ENCODE data around the gene PDGFRB. TPM values are rescaled to one million over a fixed set of nuclear protein-coding genes. Genes with fewer than 3 reads are reported as not detected.

The PDGFRB gene
- total and polyA plus RNA-seq, 10 of the 15 experiments (the other 5 are each of a cell fraction or from before 2014, with no cell fraction given) = 0.02 to 3.0 (median 1.0) TPM

- TF ChIP-seq SKIL (IDR thresholded peaks at IDR 0.05; ENCODE audit: low read depth, poor library complexity, severe bottlenecking) (no peak), CHD1 (IDR thresholded peaks at IDR 0.05; ENCODE audit: low read depth, low read length) (no peak), ZNF207 (IDR thresholded peaks at IDR 0.05; ENCODE audit: borderline replicate concordance) (no peak), YY1 (IDR thresholded peaks at IDR 0.05; ENCODE audit: low read depth, low read length) (0 out of 2 replicates have a peak, but pooled peaks have one; percentile 29), PML (IDR thresholded peaks at IDR 0.05; ENCODE audit: low read length) (no peak), ASH2L (IDR thresholded peaks at IDR 0.05; ENCODE audit: borderline replicate concordance, low read depth) (no peak), ZNF217 (IDR thresholded peaks at IDR 0.05) (no peak), CTCF (IDR thresholded peaks at IDR 0.05 in 2 of 3, conservative IDR thresholded peaks at IDR 0.05 in 1 of 3; ENCODE audit: control insufficient read depth in 2 of 3, extremely low read depth in 1 of 3, insufficient read depth in 1 of 3, low read depth in 3 of 3, low read length in 3 of 3) (peak; percentile 60 to 67 (median 63)), E2F4 (IDR thresholded peaks at IDR 0.05; ENCODE audit: low read depth, low read length) (no peak), TCF12 (IDR thresholded peaks at IDR 0.05; ENCODE audit: low read depth, low read length) (no peak), FOS (IDR thresholded peaks at IDR 0.05; ENCODE audit: borderline replicate concordance, extremely low read depth, insufficient read length) (no peak)
Measured at GRCh38 chr5:150122158-150122510, 33.5 kb downstream of the PDGFRB start (continued).
